GM10248 (cell line): ENCODE results near the gene ARHGAP19.

ENCODE experiments used
- CTCF ChIA-PET: fragments of 300-600 bp; sonication (Branson Sonifier 250); formaldehyde crosslinking; extraction: SDS; loops from one replicate; lab custom pipeline; 2021; ENCODE audit warnings: antibody characterized with exemption; lab: Yijun Ruan, JAX
- POLR2A ChIA-PET: fragments of 350-650 bp; sonication (Branson Sonifier 250); formaldehyde crosslinking; extraction: SDS; loops from one replicate; lab custom pipeline; 2020; ENCODE audit warnings: antibody characterized with exemption; lab: Yijun Ruan, JAX
- DNase-seq: peaks from one replicate; pipeline ENCODE4 v3.0.0; 2012; ENCODE audit errors: extremely low spot score
- CTCF ChIP-seq: IDR thresholded peaks from 2 replicates; pipeline ENCODE4 v1.5.1; 2012; ENCODE audit warnings: mild to moderate bottlenecking, low read depth; ENCODE audit errors: extremely low read depth, missing control alignments, control extremely low read depth

The ARHGAP19 gene

DNA sequence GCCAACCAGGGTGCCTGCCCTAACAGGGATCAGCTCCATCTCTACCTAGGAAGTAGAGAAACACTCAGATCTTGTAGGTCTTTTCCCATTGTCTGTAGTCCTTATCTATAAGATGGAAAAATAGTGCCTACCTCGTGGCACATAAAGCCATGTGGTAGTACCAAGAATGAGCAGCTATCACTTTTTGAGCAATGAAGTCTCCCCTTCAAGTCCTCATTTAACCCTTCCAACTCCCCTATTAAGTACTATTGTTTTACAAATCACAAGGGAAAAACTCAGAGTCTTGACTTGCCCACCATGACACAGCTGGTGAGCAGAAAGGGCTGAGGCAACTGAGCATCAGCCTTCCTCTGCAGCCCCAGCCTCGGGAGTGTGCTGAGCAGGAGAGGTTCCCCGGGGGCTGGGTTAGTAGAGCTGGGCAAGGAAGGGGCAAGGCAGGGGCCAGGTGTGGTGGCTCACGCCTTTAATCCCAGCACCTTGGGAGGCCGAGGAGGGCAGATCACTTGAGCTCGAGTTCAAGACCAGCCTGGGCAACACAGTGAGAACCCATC is 38.8 kb upstream of the ARHGAP19 start:
- POLR2A ChIA-PET, result interaction anchor here (1.1 kb wide), 1 partner anchor 12 kb away, joined by 3 read pairs; the partner anchor contains the start of gene FRAT1

GRCh38 chr10:97329766-97330165 is 37.3 kb upstream of the ARHGAP19 start:
- no peak for DNase-seq
- ChIA-PET POLR2A (no interaction called here), CTCF (interaction anchor here (1.4 kb wide), 1 partner anchor 51 kb away, joined by 6 read pairs; no protein-coding TSS in a partner anchor)
- no peak for TF ChIP-seq CTCF

More for the DNA sequence above, 38.8 kb upstream of the ARHGAP19 start:
- DNase-seq, result no peak
- no peak for TF ChIP-seq CTCF
- CTCF ChIA-PET, result interaction anchor here (0.7 to 4.5 kb wide), 4 partner anchors 9 to 125 kb away, joined by 3 to 24 read pairs (median 4); partner anchors contain the start of gene FRAT1

- POLR2A ChIA-PET, result no interaction called here
- CTCF ChIA-PET, result interaction anchor here (0.8 to 1.4 kb wide), 2 partner anchors 9 to 50 kb away, joined by 3 to 6 read pairs; partner anchors contain the start of gene FRAT1
- DNase-seq, result no peak
- no peak for TF ChIP-seq CTCF
Measured at GRCh38 chr10:97328646-97329453, 36.4 kb upstream of the ARHGAP19 start.

GRCh38 chr10:97327348-97328294 is 35.2 kb upstream of the ARHGAP19 start:
- TF ChIP-seq CTCF, result no peak
- CTCF ChIA-PET, result no interaction called here
- POLR2A ChIA-PET, result no interaction called here
- DNase-seq, result no peak

DNA sequence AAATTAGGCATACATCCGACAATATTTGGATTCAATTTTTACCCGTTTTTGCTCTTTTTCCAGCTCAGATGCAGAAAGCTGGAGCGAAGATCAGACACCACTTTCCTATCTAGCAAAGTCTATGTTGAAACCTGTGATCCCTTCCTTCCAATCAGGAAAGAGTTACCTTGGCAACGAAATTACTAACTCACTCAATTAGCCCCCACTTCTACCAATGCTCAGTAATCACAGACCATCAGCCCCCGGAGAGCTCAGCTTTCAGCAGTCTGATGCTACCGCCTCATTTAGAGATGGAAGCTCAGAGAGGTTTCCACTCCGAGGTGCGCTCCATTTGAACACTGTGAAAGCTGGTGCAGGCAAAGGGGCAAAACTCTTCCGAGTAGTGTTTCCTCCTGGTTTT is 33.3 kb upstream of the ARHGAP19 start:
- no peak for TF ChIP-seq CTCF
- DNase-seq, result no peak
- ChIA-PET POLR2A (no interaction called here), CTCF (interaction anchor here (1.5 kb wide), 1 partner anchor 8 kb away, joined by 3 read pairs; no protein-coding TSS in a partner anchor)

DNA sequence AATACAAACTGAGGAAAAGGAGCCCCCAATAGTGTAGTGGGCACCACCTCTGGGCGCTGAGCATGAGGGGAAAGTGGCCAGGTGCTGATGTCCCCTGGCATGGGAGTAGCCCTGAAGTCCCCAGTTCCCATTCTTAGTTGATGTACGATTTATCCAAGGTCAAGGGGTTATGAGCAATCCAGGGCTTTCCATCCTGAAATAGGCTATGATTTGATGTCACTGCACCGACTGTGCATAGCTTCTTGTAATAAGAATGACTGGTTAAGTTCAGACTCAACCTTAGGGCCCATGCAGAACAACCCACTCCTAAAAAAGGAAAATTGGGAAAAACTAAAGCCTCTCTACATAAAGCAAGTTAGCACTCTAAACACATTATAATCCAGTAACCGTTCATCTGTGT is 31.1 kb upstream of the ARHGAP19 start:
- TF ChIP-seq CTCF, result no peak
- DNase-seq, result no peak
- CTCF ChIA-PET, result no interaction called here
- POLR2A ChIA-PET, result no interaction called here
